ENCODE measurements around the gene WDR5B. TPM values are rescaled to one million over a fixed set of nuclear protein-coding genes. Genes with fewer than 3 reads are reported as not detected.

WDR5B gene
- total RNA-seq, 5 donors from 2014 or later (not counting 1 experiment from before 2014, with no cell fraction given): 5.8 to 11.6 (median 10.0) TPM

- Mint-ChIP-seq H3K4me1 (peaks cover 10 to 15% (median 12%) of the 10 kb centered on the region in 3 donors), H3K9me3 (no peaks in the 10 kb centered on the region), H3K4me3 (no peak overlapping the region), H3K27ac (no peak overlapping the region), H3K27me3 (no peaks in the 10 kb centered on the region), H3K36me3 (peaks cover 10% of the 10 kb centered on the region)
- ChIA-PET POLR2A (interaction anchor here (0.6 to 0.7 kb wide), 6 partner anchors 12 to 145 kb away, joined by 3 to 5 read pairs (median 4); partner anchors contain the start of gene FAM162A (in 1 of the 2)), CTCF (interaction anchor here (0.5 to 1.4 kb wide), 2 partner anchors 12 to 621 kb away, joined by 3 to 5 read pairs; partner anchors contain the start of gene FAM162A (in 1 of the 2))
- H3K4me3 ChIP-seq (ENCODE audit: control insufficient read depth in 1 of 2, extremely low read depth in 1 of 2, low read length in 1 of 2): no peak overlapping the region
- DNase-seq (no peak), ATAC-seq (replicated peaks in 1 of 4) (no peak)
- no peak overlapping the region for H3K27ac ChIP-seq (ENCODE audit: low read length)
- no peaks in the 10 kb centered on the region for H3K4me1 ChIP-seq (ENCODE audit: control insufficient read depth in 1 of 2, extremely low read depth in 1 of 2, insufficient read depth in 2 of 2, low read length in 2 of 2)
- WGBS (ENCODE audit: insufficient coverage): no CpG with 5 or more reads among the region's 3 CpGs
- H3K9me3 ChIP-seq: no peaks in the 10 kb centered on the region
- no peaks in the 10 kb centered on the region for H3K27me3 ChIP-seq (replicated peaks in 1 of 2; ENCODE audit: control insufficient read depth in 2 of 2, extremely low read depth in 1 of 2, insufficient read depth in 2 of 2, low read length in 1 of 2)
- H3K36me3 ChIP-seq (ENCODE audit: control insufficient read depth in 2 of 2, extremely low read depth in 1 of 2, insufficient read depth in 1 of 2, low read length in 1 of 2): peaks cover 0 to 4% of the 10 kb centered on the region in 2 donors
Measured at GRCh38 chr3:122395582-122395981, 20.3 kb downstream of the WDR5B start.

GRCh38 chr3:122394173-122394572 is 21.7 kb downstream of the WDR5B start:
- no peaks in the 10 kb centered on the region for H3K4me1 ChIP-seq (ENCODE audit: control insufficient read depth in 1 of 2, extremely low read depth in 1 of 2, insufficient read depth in 2 of 2, low read length in 2 of 2)
- no peak overlapping the region for H3K4me3 Mint-ChIP-seq
- H3K27ac Mint-ChIP-seq: no peak overlapping the region
- H3K27me3 Mint-ChIP-seq: no peaks in the 10 kb centered on the region
- ATAC-seq (replicated peaks in 1 of 4): no peak
- ChIA-PET CTCF (interaction anchor here (0.7 to 2.6 kb wide), 8 partner anchors 10 to 293 kb away, joined by 3 to 37 read pairs (median 9); partner anchors contain the start of genes MIX23 (in 2 of the 2), FAM162A (in 1 of the 2), PARP14 (in 1 of the 2) and WDR5B (in 1 of the 2)), POLR2A (interaction anchor here in 1 of 2 donors (0.5 kb wide), 1 partner anchor 10 kb away, joined by 3 read pairs; the partner anchor contains the start of gene FAM162A)
- no peaks in the 10 kb centered on the region for H3K9me3 Mint-ChIP-seq
- H3K27ac ChIP-seq (ENCODE audit: low read length): no peak overlapping the region
- H3K36me3 Mint-ChIP-seq: peaks cover 10% of the 10 kb centered on the region
- no peak for DNase-seq
- H3K36me3 ChIP-seq (ENCODE audit: control insufficient read depth in 2 of 2, extremely low read depth in 1 of 2, insufficient read depth in 1 of 2, low read length in 1 of 2): peaks cover 0 to 7% of the 10 kb centered on the region in 2 donors
- no CpG with 5 or more reads among the region's 1 CpG for whole genome bisulfite sequencing (ENCODE audit: insufficient coverage)
- no peaks in the 10 kb centered on the region for H3K27me3 ChIP-seq (replicated peaks in 1 of 2; ENCODE audit: control insufficient read depth in 2 of 2, extremely low read depth in 1 of 2, insufficient read depth in 2 of 2, low read length in 1 of 2)
- H3K4me3 ChIP-seq (ENCODE audit: control insufficient read depth in 1 of 2, extremely low read depth in 1 of 2, low read length in 1 of 2): no peak overlapping the region
- H3K4me1 Mint-ChIP-seq: peaks cover 10 to 18% (median 12%) of the 10 kb centered on the region in 3 donors
- no peaks in the 10 kb centered on the region for H3K9me3 ChIP-seq

GRCh38 chr3:122392868-122393844 is 22.7 kb downstream of the WDR5B start:
- Histone ChIP-seq H3K4me1 (ENCODE audit: control insufficient read depth in 1 of 2, extremely low read depth in 1 of 2, insufficient read depth in 2 of 2, low read length in 2 of 2) (no peaks in the 10 kb centered on the region), H3K36me3 (ENCODE audit: control insufficient read depth in 2 of 2, extremely low read depth in 1 of 2, insufficient read depth in 1 of 2, low read length in 1 of 2) (peaks cover 0 to 7% of the 10 kb centered on the region in 2 donors), H3K9me3 (no peaks in the 10 kb centered on the region), H3K4me3 (ENCODE audit: control insufficient read depth in 1 of 2, extremely low read depth in 1 of 2, low read length in 1 of 2) (no peak overlapping the region), H3K27ac (ENCODE audit: low read length) (no peak overlapping the region), H3K27me3 (replicated peaks in 1 of 2; ENCODE audit: control insufficient read depth in 2 of 2, extremely low read depth in 1 of 2, insufficient read depth in 2 of 2, low read length in 1 of 2) (no peaks in the 10 kb centered on the region)
- 85% methylated on average over 1 of the region's 2 CpGs for WGBS (ENCODE audit: insufficient coverage)
- no peak overlapping the region for H3K4me3 Mint-ChIP-seq
- peaks cover 14 to 27% (median 16%) of the 10 kb centered on the region in 3 donors for H3K4me1 Mint-ChIP-seq
- H3K27me3 Mint-ChIP-seq: no peaks in the 10 kb centered on the region
- no peak overlapping the region for H3K27ac Mint-ChIP-seq
- H3K9me3 Mint-ChIP-seq: no peaks in the 10 kb centered on the region
- ATAC-seq (replicated peaks in 1 of 4): no peak
- DNase-seq: peak in 6 of 35 experiments; percentile 2 to 63 (median 12)
- POLR2A ChIA-PET: interaction anchor here (0.5 to 1.4 kb wide), 5 partner anchors 9 to 743 kb away, joined by 3 to 9 read pairs (median 5); partner anchors contain the start of gene FAM162A (in 2 of the 2)
- peaks cover 10% of the 10 kb centered on the region for H3K36me3 Mint-ChIP-seq
- CTCF ChIA-PET: interaction anchor here (0.6 to 2.6 kb wide), 21 partner anchors 9 to 847 kb away, joined by 3 to 37 read pairs (median 4); partner anchors contain the start of genes FAM162A (in 2 of the 2), KPNA1 (in 2 of the 2), MIX23 (in 2 of the 2) and HSPBAP1 (in 1 of the 2)

GRCh38 chr3:122391681-122392446 is 24.0 kb downstream of the WDR5B start:
- no peak overlapping the region for H3K4me3 Mint-ChIP-seq
- H3K36me3 Mint-ChIP-seq: peaks cover 17% of the 10 kb centered on the region
- CTCF ChIA-PET: interaction anchor here (0.6 to 2.6 kb wide), 7 partner anchors 8 to 287 kb away, joined by 3 to 31 read pairs (median 4); partner anchors contain the start of genes FAM162A (in 1 of the 2), MIX23 (in 1 of the 2), PARP14 (in 1 of the 2) and WDR5B (in 1 of the 2)
- peaks cover 0 to 7% of the 10 kb centered on the region in 2 donors for H3K36me3 ChIP-seq (ENCODE audit: control insufficient read depth in 2 of 2, extremely low read depth in 1 of 2, insufficient read depth in 1 of 2, low read length in 1 of 2)
- DNase-seq (no peak), ATAC-seq (replicated peaks in 1 of 4) (no peak)
- no peaks in the 10 kb centered on the region for H3K27me3 Mint-ChIP-seq
- no peaks in the 10 kb centered on the region for H3K4me1 ChIP-seq (ENCODE audit: control insufficient read depth in 1 of 2, extremely low read depth in 1 of 2, insufficient read depth in 2 of 2, low read length in 2 of 2)
- POLR2A ChIA-PET: interaction anchor here (0.8 to 1.0 kb wide), 3 partner anchors 20 to 24 kb away, joined by 3 read pairs; partner anchors contain the start of gene WDR5B (in 1 of the 2)
- WGBS (ENCODE audit: insufficient coverage): 91% methylated on average over 1 of the region's 2 CpGs
- no peak overlapping the region for H3K4me3 ChIP-seq (ENCODE audit: control insufficient read depth in 1 of 2, extremely low read depth in 1 of 2, low read length in 1 of 2)
- no peak overlapping the region for H3K27ac ChIP-seq (ENCODE audit: low read length)
- H3K9me3 Mint-ChIP-seq: no peaks in the 10 kb centered on the region
- H3K4me1 Mint-ChIP-seq: peaks cover 21 to 31% (median 23%) of the 10 kb centered on the region in 3 donors
- H3K27me3 ChIP-seq (replicated peaks in 1 of 2; ENCODE audit: control insufficient read depth in 2 of 2, extremely low read depth in 1 of 2, insufficient read depth in 2 of 2, low read length in 1 of 2): no peaks in the 10 kb centered on the region
- no peak overlapping the region for H3K27ac Mint-ChIP-seq
- no peaks in the 10 kb centered on the region for H3K9me3 ChIP-seq

- WGBS (ENCODE audit: insufficient coverage): 93% methylated on average over 2 of the region's 4 CpGs
- Histone ChIP-seq H3K27ac (ENCODE audit: low read length) (no peak overlapping the region), H3K27me3 (replicated peaks in 1 of 2; ENCODE audit: control insufficient read depth in 2 of 2, extremely low read depth in 1 of 2, insufficient read depth in 2 of 2, low read length in 1 of 2) (no peaks in the 10 kb centered on the region), H3K4me3 (ENCODE audit: control insufficient read depth in 1 of 2, extremely low read depth in 1 of 2, low read length in 1 of 2) (no peak overlapping the region), H3K4me1 (ENCODE audit: control insufficient read depth in 1 of 2, extremely low read depth in 1 of 2, insufficient read depth in 2 of 2, low read length in 2 of 2) (no peaks in the 10 kb centered on the region), H3K36me3 (ENCODE audit: control insufficient read depth in 2 of 2, extremely low read depth in 1 of 2, insufficient read depth in 1 of 2, low read length in 1 of 2) (peaks cover 0 to 7% of the 10 kb centered on the region in 2 donors), H3K9me3 (no peaks in the 10 kb centered on the region)
- Mint-ChIP-seq H3K4me3 (no peak overlapping the region), H3K27me3 (no peaks in the 10 kb centered on the region), H3K36me3 (peaks cover 21% of the 10 kb centered on the region), H3K9me3 (no peaks in the 10 kb centered on the region), H3K4me1 (peaks cover 27 to 37% (median 31%) of the 10 kb centered on the region in 3 donors), H3K27ac (no peak overlapping the region)
- ATAC-seq (replicated peaks in 1 of 4): no peak
- CTCF ChIA-PET: no interaction called here
- no peak for DNase-seq
- POLR2A ChIA-PET: no interaction called here
Measured at GRCh38 chr3:122390665-122391064, 25.2 kb downstream of the WDR5B start.

Measured in T-cell (primary cell).